ENCODE data around the gene PRR5. TPM values are rescaled to one million over a fixed set of nuclear protein-coding genes. Genes with fewer than 3 reads are reported as not detected.

The PRR5 gene
- total RNA-seq, 4 donors from 2014 or later = 4.2 to 9.8 (median 7.1) TPM

DNA sequence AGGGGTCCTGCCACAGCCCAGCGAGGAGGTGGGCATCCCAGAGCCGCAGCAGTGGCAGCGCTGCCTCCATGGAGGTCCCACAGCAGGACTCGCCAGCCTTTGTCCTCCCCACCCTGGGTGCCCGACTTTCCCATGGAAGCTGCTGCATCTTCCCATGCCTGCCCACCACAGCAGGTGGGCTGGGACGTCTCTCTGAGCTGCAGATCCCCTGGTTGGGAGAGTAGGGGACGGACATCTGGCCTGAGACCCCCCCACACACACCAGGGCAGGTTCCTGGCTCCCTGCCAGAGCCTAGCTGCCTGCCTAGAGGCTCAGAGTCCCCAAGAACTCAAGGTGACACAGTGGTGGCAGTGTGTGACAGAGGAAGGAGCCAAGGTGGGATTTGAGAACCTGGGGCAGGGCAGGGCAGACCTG, 21.5 kb upstream of the PRR5 start:
- H3K9me3 ChIP-seq = no peaks in the 10 kb centered on the region
- peaks cover 0 to 26% (median 0%) of the 10 kb centered on the region in 3 donors for H3K4me1 ChIP-seq
- no peak overlapping the region for H3K4me3 ChIP-seq
- no peak for ATAC-seq
- peaks cover 14% of the 10 kb centered on the region for H3K27me3 ChIP-seq
- H3K27ac ChIP-seq = no peak overlapping the region
- WGBS, 2 donors (ENCODE audit: low coverage in 1 of 2) = no CpG with 5 or more reads among the region's 7 CpGs
- no peaks in the 10 kb centered on the region for H3K36me3 ChIP-seq
- TF ChIP-seq EP300 (IDR thresholded peaks at IDR 0.05) (no peak), POLR2AphosphoS5 (IDR thresholded peaks at IDR 0.05) (no peak), POLR2A (IDR thresholded peaks at IDR 0.05) (no peak)
- TF ChIP-seq, protein P1, sequence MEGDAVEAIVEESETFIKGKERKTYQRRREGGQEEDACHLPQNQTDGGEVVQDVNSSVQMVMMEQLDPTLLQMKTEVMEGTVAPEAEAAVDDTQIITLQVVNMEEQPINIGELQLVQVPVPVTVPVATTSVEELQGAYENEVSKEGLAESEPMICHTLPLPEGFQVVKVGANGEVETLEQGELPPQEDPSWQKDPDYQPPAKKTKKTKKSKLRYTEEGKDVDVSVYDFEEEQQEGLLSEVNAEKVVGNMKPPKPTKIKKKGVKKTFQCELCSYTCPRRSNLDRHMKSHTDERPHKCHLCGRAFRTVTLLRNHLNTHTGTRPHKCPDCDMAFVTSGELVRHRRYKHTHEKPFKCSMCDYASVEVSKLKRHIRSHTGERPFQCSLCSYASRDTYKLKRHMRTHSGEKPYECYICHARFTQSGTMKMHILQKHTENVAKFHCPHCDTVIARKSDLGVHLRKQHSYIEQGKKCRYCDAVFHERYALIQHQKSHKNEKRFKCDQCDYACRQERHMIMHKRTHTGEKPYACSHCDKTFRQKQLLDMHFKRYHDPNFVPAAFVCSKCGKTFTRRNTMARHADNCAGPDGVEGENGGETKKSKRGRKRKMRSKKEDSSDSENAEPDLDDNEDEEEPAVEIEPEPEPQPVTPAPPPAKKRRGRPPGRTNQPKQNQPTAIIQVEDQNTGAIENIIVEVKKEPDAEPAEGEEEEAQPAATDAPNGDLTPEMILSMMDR (IDR thresholded peaks at IDR 0.05) = no peak

DNA sequence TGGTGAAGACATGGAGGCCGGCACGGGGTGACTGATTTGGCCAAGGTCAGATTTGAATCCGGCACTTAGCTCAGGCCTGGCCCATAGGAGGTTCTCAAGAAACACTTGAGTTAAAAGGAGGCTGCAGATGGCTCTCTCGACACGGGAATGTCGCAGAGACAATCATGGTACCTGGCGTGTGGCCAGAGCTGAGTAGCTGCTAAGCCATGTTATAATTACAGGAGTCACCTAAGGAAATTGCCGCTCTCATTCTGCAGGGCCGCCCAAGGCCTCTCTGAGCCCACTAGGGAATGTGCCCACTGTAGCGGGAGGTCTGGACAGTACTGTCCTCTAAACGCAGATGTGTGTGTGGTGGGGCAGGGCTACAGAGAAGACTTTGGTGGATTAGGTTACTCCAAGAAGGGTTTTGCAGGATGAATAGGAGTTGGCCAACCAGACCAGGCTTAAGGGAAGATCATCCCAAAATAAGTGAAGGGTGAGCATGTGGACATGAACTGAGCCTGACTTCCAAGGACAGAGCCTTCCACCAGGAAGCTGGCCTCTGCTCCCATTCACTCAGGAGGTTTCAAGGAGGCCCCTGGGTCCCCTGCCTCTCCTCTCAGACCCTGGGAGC, 19.3 kb upstream of the PRR5 start:
- 82% methylated on average over 8 of the region's 11 CpGs; no CpG with 5 or more reads in 1 of the 2 donors for WGBS, 2 donors (ENCODE audit: low coverage in 1 of 2)

DNA sequence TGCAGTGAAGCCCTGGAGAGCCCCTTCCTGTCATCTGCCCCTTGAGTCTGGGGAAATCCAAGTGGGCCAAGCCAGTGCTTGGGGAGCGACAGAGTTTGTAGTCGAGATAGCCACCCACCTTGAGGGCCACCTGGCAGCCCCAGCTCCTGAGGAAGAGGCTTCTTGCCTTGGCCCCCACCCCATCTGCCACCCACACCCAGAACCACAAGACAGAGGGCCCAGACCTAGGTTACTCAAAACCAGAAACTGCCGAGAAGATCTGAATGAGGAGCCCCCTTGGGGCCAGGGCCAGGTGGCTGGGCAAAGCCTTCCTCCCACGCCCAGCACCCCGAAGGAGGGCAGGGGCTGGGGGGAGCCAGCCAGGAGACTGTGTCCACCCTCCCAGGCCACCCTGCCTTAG, 18.8 kb upstream of the PRR5 start:
- no peaks in the 10 kb centered on the region for H3K36me3 ChIP-seq
- H3K27me3 ChIP-seq = no peaks in the 10 kb centered on the region
- H3K4me1 ChIP-seq = peaks cover 0 to 19% (median 0%) of the 10 kb centered on the region in 3 donors
- no peaks in the 10 kb centered on the region for H3K9me3 ChIP-seq
- TF ChIP-seq EP300 (IDR thresholded peaks at IDR 0.05) (no peak), POLR2A (IDR thresholded peaks at IDR 0.05) (no peak)
- H3K27ac ChIP-seq = no peak overlapping the region
- no peak for ATAC-seq
- no peak overlapping the region for H3K4me3 ChIP-seq
- WGBS, 2 donors (ENCODE audit: low coverage in 1 of 2) = no CpG with 5 or more reads among the region's 5 CpGs

More for the DNA sequence above, 19.3 kb upstream of the PRR5 start:
- H3K9me3 ChIP-seq = no peaks in the 10 kb centered on the region
- peaks cover 0 to 19% (median 0%) of the 10 kb centered on the region in 3 donors for H3K4me1 ChIP-seq
- no peak overlapping the region for H3K4me3 ChIP-seq
- no peak overlapping the region for H3K27ac ChIP-seq
- no peaks in the 10 kb centered on the region for H3K36me3 ChIP-seq
- no peak for TF ChIP-seq EP300 (IDR thresholded peaks at IDR 0.05)
- no peak for TF ChIP-seq POLR2A (IDR thresholded peaks at IDR 0.05)
- TF ChIP-seq POLR2AphosphoS5 (IDR thresholded peaks at IDR 0.05) = no peak
- TF ChIP-seq, protein P1 (IDR thresholded peaks at IDR 0.05) = no peak
- peaks cover 2% of the 10 kb centered on the region for H3K27me3 ChIP-seq
- no peak for ATAC-seq

DNA sequence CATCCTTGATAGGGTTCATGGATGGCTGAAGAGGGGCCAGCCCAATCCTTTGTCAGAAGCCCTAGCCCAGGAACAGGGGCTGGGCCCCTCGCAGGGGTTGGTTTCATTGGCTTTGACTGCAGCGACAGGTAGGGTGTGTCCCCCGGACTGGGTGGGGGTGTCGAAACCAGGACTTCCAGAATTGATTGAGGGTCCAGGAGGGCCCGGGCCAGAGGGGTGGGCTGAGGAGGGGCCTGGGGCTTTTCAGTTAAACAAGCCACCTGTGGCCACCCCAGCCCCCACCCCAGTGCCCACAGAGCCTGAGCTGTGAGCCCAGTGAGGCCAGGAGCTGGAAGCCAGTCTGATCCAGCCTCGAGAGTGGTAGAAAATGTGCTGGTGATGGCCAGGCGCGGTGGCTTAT, 18.1 kb upstream of the PRR5 start:
- ATAC-seq = no peak
- Histone ChIP-seq H3K36me3 (no peaks in the 10 kb centered on the region), H3K9me3 (no peaks in the 10 kb centered on the region), H3K4me1 (peaks cover 0 to 19% (median 0%) of the 10 kb centered on the region in 3 donors), H3K4me3 (no peak overlapping the region), H3K27ac (no peak overlapping the region), H3K27me3 (peaks cover 6% of the 10 kb centered on the region)
- WGBS, 2 donors (ENCODE audit: low coverage in 1 of 2) = no CpG with 5 or more reads among the region's 8 CpGs
- no peak for TF ChIP-seq POLR2A (IDR thresholded peaks at IDR 0.05)
- TF ChIP-seq POLR2AphosphoS5 (IDR thresholded peaks at IDR 0.05) = no peak
- no peak for TF ChIP-seq EP300 (IDR thresholded peaks at IDR 0.05)
- TF ChIP-seq, protein P1 (IDR thresholded peaks at IDR 0.05) = no peak

DNA sequence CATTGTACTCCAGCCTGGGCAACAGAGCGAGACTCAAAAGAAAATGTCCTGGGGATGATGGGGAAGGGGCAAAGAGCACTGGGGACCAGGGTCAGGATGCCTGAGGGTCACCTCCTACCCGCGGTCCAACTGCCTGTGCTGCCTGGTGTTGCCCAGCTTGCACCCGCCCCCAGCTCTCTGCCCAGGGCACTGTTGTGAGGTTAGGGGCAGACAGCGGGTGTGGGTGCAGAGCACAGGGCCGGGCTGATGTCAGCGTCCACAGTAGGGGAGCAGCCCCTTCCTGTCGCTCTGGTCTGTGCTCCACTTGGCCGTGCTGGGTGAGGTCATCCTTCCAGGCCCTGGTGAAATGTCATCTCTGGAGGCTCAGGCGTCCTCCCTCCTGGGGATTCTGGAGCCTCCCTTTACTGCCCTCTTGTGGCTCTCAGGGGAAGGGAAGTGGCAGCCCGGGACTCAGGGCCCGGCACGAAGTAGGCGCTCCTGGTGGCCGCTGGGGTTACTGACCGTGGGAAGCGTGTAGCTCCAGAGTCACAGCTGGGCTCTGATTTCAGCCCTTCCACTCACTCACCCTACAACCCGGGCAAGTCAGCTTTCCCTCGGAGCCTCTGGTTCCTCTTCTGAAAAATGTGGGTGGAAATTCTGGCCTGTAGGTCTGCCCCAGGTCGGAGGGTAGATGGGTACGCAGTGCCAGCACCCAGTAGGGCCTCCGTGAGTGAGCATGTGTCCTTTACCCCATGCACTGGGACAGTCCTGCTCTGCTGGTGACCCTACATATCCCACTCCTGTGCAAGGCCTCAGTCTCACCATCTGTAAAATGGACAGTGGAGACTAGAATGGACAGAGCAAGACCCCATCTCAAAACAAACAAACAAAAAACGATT, 17.3 kb upstream of the PRR5 start:
- Histone ChIP-seq H3K4me1 (peaks cover 0 to 19% (median 0%) of the 10 kb centered on the region in 3 donors), H3K27ac (peak overlapping the region in 1 of 4 donors; percentile 12), H3K36me3 (no peaks in the 10 kb centered on the region), H3K4me3 (no peak overlapping the region), H3K27me3 (peaks cover 12% of the 10 kb centered on the region), H3K9me3 (no peaks in the 10 kb centered on the region)
- WGBS, 2 donors (ENCODE audit: low coverage in 1 of 2) = 27 to 33% methylated on average over 3 to 6 of the region's 23 CpGs
- no peak for TF ChIP-seq EP300 (IDR thresholded peaks at IDR 0.05)
- TF ChIP-seq POLR2A (IDR thresholded peaks at IDR 0.05) = no peak
- peak; percentile 44 for TF ChIP-seq POLR2AphosphoS5 (IDR thresholded peaks at IDR 0.05)
- TF ChIP-seq, protein P1 (IDR thresholded peaks at IDR 0.05) = peak in 3 of 4 experiments; percentile 85 to 94 (median 88)
- ATAC-seq = peak; percentile 90

Measured in gastroesophageal sphincter (tissue), 4 donors.